IMR-90 (cell line): Measurements from ENCODE around the gene ATM. TPM values are rescaled to one million over a fixed set of nuclear protein-coding genes. Genes with fewer than 3 reads are reported as not detected.
"Not testable (repeated sequence)": the region's sequence is repeated elsewhere in the genome, so short reads cannot be mapped to it uniquely, and the experiment has no call there.

ENCODE experiments used
- ATAC-seq: fragments of 200-7000 bp; cut with Tn5 transposase; 2 replicates; pipeline ENCODE4 v1.9.1; 2020; ENCODE audit warnings: low read depth, mild to moderate bottlenecking, moderate library complexity
- BruUV-seq: library from RNA; stranded (reverse); fragments of 400-500 nt; replicated peaks from 2 replicates; lab custom pipeline; 2021; lab: Mats Ljungman, UMichigan
- CTCF ChIA-PET: fragments of 300-600 bp; formaldehyde crosslinking; extraction: SDS; loops from one replicate; lab custom pipeline; 2021; ENCODE audit warnings: antibody characterized with exemption; lab: Yijun Ruan, JAX
- POLR2A ChIA-PET: fragments of 300-600 bp; sonication (Branson Sonifier 250); formaldehyde crosslinking; loops from one replicate; lab custom pipeline; 2022; ENCODE audit warnings: antibody characterized with exemption; ENCODE audit not compliant: unreplicated experiment; lab: Charles Lee
- DNase-seq: peaks from one replicate; pipeline ENCODE4 v3.0.0; 2013
- H2AFZ ChIP-seq: replicated peaks from 2 replicates; pipeline ENCODE3; 2013; ENCODE audit warnings: low read length, mild to moderate bottlenecking; ENCODE audit not compliant: poor library complexity
- H2AK5ac ChIP-seq: 2 replicates; pipeline ENCODE4 v1.6.1; 2013; ENCODE audit warnings: low read depth, low read length, inconsistent platforms
- H2AK9ac ChIP-seq: replicated peaks from 2 replicates; pipeline ENCODE3; 2013; ENCODE audit warnings: mild to moderate bottlenecking, low read depth, low read length, moderate library complexity; ENCODE audit not compliant: poor library complexity
- H2BK120ac ChIP-seq: 2 replicates; pipeline ENCODE4 v1.6.1; 2013; ENCODE audit warnings: low read depth, low read length, inconsistent platforms
- H2BK15ac ChIP-seq: 3 replicates; pipeline ENCODE4 v1.6.1; 2013; ENCODE audit warnings: low read depth, low read length, inconsistent platforms
- H2BK20ac ChIP-seq: 2 replicates; pipeline ENCODE4 v1.6.1; 2013; ENCODE audit warnings: low read depth, mild to moderate bottlenecking, inconsistent platforms, low read length, moderate library complexity
- H2BK5ac ChIP-seq: 2 replicates; pipeline ENCODE4 v1.6.1; 2013; ENCODE audit warnings: mild to moderate bottlenecking, low read depth, low read length, inconsistent platforms; ENCODE audit not compliant: poor library complexity, severe bottlenecking
- H3K14ac ChIP-seq: replicated peaks from 2 replicates; pipeline ENCODE4 v1.6.1; 2013; ENCODE audit warnings: low read depth, low read length, inconsistent platforms
- H3K18ac ChIP-seq: 2 replicates; pipeline ENCODE4 v1.6.1; 2013; ENCODE audit warnings: low read depth, low read length, control low read depth
- H3K23ac ChIP-seq: 2 replicates; pipeline ENCODE4 v1.6.1; 2013; ENCODE audit warnings: low read depth, low read length, inconsistent platforms
- H3K27ac ChIP-seq: 2 replicates; pipeline ENCODE4 v1.5.1; 2013; ENCODE audit warnings: mild to moderate bottlenecking, control low read depth, low read length; ENCODE audit not compliant: insufficient read depth
- H3K27me3 ChIP-seq: 2 replicates; pipeline ENCODE4 v1.6.1; 2013; ENCODE audit warnings: low read length; ENCODE audit not compliant: control insufficient read depth, insufficient read depth
- H3K36me3 ChIP-seq: 2 replicates; pipeline ENCODE4 v1.6.1; 2013; ENCODE audit warnings: low read length, mixed read lengths; ENCODE audit not compliant: control insufficient read depth, insufficient read depth
- H3K4ac ChIP-seq: 2 replicates; pipeline ENCODE4 v1.6.1; 2013; ENCODE audit warnings: low read depth, low read length, inconsistent platforms
- H3K4me1 ChIP-seq: 2 replicates; pipeline ENCODE4 v1.6.1; 2013; ENCODE audit warnings: low read length, mixed read lengths; ENCODE audit not compliant: control insufficient read depth, insufficient read depth
- H3K4me2 ChIP-seq: 2 replicates; pipeline ENCODE4 v1.6.1; 2013; ENCODE audit warnings: low read depth, mild to moderate bottlenecking, control low read depth, low read length, moderate library complexity
- H3K4me3 ChIP-seq: 2 replicates; pipeline ENCODE4 v1.5.1; 2013; ENCODE audit warnings: low read depth, mild to moderate bottlenecking, control low read depth, low read length, moderate library complexity; ENCODE audit not compliant: insufficient read depth
- H3K56ac ChIP-seq: 2 replicates; pipeline ENCODE4 v1.6.1; 2013; ENCODE audit warnings: low read length, inconsistent platforms; ENCODE audit not compliant: insufficient read depth; ENCODE audit errors: extremely low read depth
- H3K79me1 ChIP-seq, 2 experiments: 2 replicates each; pipeline ENCODE4 v1.6.1; 2013; ENCODE audit warnings: low read length in 2 of 2, inconsistent platforms in 1 of 2, low read depth in 1 of 2
- H3K9ac ChIP-seq: 2 replicates; pipeline ENCODE4 v1.6.1; 2013; ENCODE audit warnings: low read depth, low read length, control low read depth
- H3K9me1 ChIP-seq: 2 replicates; pipeline ENCODE4 v1.6.1; 2013; ENCODE audit warnings: low read length, inconsistent platforms; ENCODE audit not compliant: insufficient read depth
- H3K9me3 ChIP-seq: 2 replicates; pipeline ENCODE4 v1.6.1; 2013; ENCODE audit warnings: low read length; ENCODE audit not compliant: control insufficient read depth, insufficient read depth
- H4K20me1 ChIP-seq: 2 replicates; pipeline ENCODE4 v1.6.1; 2013; ENCODE audit warnings: low read length, inconsistent platforms; ENCODE audit not compliant: insufficient read depth
- H4K5ac ChIP-seq: 2 replicates; pipeline ENCODE4 v1.6.1; 2013; ENCODE audit warnings: mild to moderate bottlenecking, low read depth, low read length, control low read depth
- H4K8ac ChIP-seq, 2 experiments: 2 replicates each; pipeline ENCODE4 v1.6.1; 2013; ENCODE audit warnings: low read depth in 2 of 2, low read length in 2 of 2, control low read depth in 1 of 2, inconsistent platforms in 1 of 2
- H4K91ac ChIP-seq: 2 replicates; pipeline ENCODE4 v1.6.1; 2013; ENCODE audit warnings: low read depth, low read length, inconsistent platforms; ENCODE audit not compliant: insufficient read depth
- MAFK ChIP-seq: IDR thresholded peaks from 2 replicates; pipeline ENCODE4 v1.6.1; 2012; ENCODE audit warnings: low read depth, low read length, improper control_type of control experiment
- MAZ ChIP-seq: IDR thresholded peaks from 2 replicates; pipeline ENCODE4 v1.6.1; 2012; ENCODE audit warnings: low read depth, mild to moderate bottlenecking, low read length, improper control_type of control experiment, moderate library complexity, borderline replicate concordance
- WGBS, 2 experiments: methylation state at CpG; one replicate each; pipeline versions ENCODE4 v1.1.5 to v1.1.7; 2013; ENCODE audit warnings: missing lambda C conversion rate in 2 of 2; ENCODE audit not compliant: insufficient read length in 1 of 2; ENCODE audit errors: extremely low coverage in 2 of 2; 5-methylcytosine and 5-hydroxymethylcytosine counted together
- dilution Hi-C: fragments of 300-500 bp; cut with HindIII; formaldehyde crosslinking; loops from one replicate; pipeline ENCODE4 v1.14.3; 2018; ENCODE audit warnings: low sequenced_read_pairs; ENCODE audit not compliant: unreplicated experiment
- in situ Hi-C: fragments of 300-500 bp; cut with MboI; formaldehyde crosslinking; loops from 3 replicates; pipeline ENCODE4 v1.14.3; 2019; ENCODE audit warnings: low sequenced_read_pairs, inconsistent platforms, mixed read lengths
- intact Hi-C: fragments of 100-400 bp; cut with micrococcal nuclease; formaldehyde crosslinking; loops from 2 replicates; pipeline ENCODE4 v1.10.0; 2022
- polyA plus RNA-seq, 3 experiments: library from polyadenylated mRNA; depleted of rRNA; stranded (reverse); fragments of >200 nt; gene quantifications; 2 replicates each; pipeline ENCODE4 v1.2.3, GENCODE V29; 2012; ENCODE audit warnings: low replicate concordance in 1 of 3
- total RNA-seq: library from RNA; depleted of rRNA; stranded (reverse); fragments of >200 nt; gene quantifications from 2 replicates; pipeline ENCODE4 v1.2.3, GENCODE V29; 2012

ATM gene
- total and polyA plus RNA-seq, 2 of the 4 experiments (the other 2 are of a cell fraction): 18.1 to 30.6 TPM

DNA sequence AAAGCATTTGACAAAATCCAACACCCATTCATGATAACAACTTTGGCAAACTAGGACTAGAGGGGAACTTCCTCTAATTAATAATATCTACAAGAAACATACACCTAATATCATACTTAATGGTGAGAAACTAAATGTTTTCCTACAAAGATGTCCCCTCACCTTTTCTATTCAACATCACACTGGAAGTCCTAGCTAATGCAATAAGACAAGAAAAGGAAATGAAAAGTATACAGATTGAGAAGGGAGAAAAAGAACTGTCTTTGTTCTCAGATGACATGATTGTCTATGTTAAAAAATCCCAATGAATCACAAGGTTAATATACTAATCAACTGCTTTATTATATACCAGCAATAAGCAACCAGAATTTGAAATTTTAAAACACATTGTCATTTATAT lies 192.1 kb downstream of the ATM start:
- POLR2A ChIA-PET: no interaction called here
- CTCF ChIA-PET: no interaction called here
- no TSS peak for BruUV-seq
- no peak overlapping the region for H2AK5ac ChIP-seq
- no peak for ATAC-seq
- H3K4me2 ChIP-seq: no peak overlapping the region
- H2AK9ac ChIP-seq: no peak overlapping the region
- no peaks in the 10 kb centered on the region for H3K9me1 ChIP-seq
- no peak overlapping the region for H3K27ac ChIP-seq
- no peak overlapping the region for H2AFZ ChIP-seq
- no peak for DNase-seq
- no peak overlapping the region for H3K9ac ChIP-seq
- H4K20me1 ChIP-seq: no peaks in the 10 kb centered on the region
- no peak overlapping the region for H3K23ac ChIP-seq
- H4K5ac ChIP-seq: no peak overlapping the region
- H2BK120ac ChIP-seq: no peak overlapping the region
- no peak overlapping the region for H4K8ac ChIP-seq
- dilution Hi-C loops (no loop called here), intact Hi-C loops (no loop called here), in situ Hi-C loops (no loop called here)
- no peak overlapping the region for H3K4ac ChIP-seq
- no peaks in the 10 kb centered on the region for H3K9me3 ChIP-seq
- no peak overlapping the region for H3K14ac ChIP-seq
- H2BK20ac ChIP-seq: no peak overlapping the region
- H3K36me3 ChIP-seq: no peaks in the 10 kb centered on the region
- H3K18ac ChIP-seq: no peak overlapping the region
- no peaks in the 10 kb centered on the region for H3K79me1 ChIP-seq
- H3K27me3 ChIP-seq: no peaks in the 10 kb centered on the region
- H3K56ac ChIP-seq: no peak overlapping the region
- H3K4me3 ChIP-seq: no peak overlapping the region
- H2BK15ac ChIP-seq: no peak overlapping the region
- no peak for TF ChIP-seq MAZ
- TF ChIP-seq MAFK: no peak
- H3K4me1 ChIP-seq: no peaks in the 10 kb centered on the region
- H2BK5ac ChIP-seq: no peak overlapping the region
- no peak overlapping the region for H4K91ac ChIP-seq

- ATAC-seq: not testable (repeated sequence)
Observed at GRCh38 chr11:108417551-108417950, 194.7 kb downstream of the ATM start.

More at GRCh38 chr11:108417551-108417950, 194.7 kb downstream of the ATM start:
- H2BK5ac ChIP-seq, H3K9ac ChIP-seq, dilution Hi-C loops, H2AK9ac ChIP-seq, H2BK15ac ChIP-seq, H3K56ac ChIP-seq, H3K23ac ChIP-seq, in situ Hi-C loops, intact Hi-C loops, H2BK120ac ChIP-seq, H3K4me1 ChIP-seq, H3K4me2 ChIP-seq, BruUV-seq, H3K79me1 ChIP-seq, H3K27me3 ChIP-seq, H3K27ac ChIP-seq, H3K4ac ChIP-seq, H4K91ac ChIP-seq, H2AFZ ChIP-seq, H3K14ac ChIP-seq, DNase-seq, H4K8ac ChIP-seq, H2AK5ac ChIP-seq, H2BK20ac ChIP-seq, H3K18ac ChIP-seq, H3K4me3 ChIP-seq, H3K36me3 ChIP-seq, H4K5ac ChIP-seq, H3K9me3 ChIP-seq, POLR2A ChIA-PET, H4K20me1 ChIP-seq, H3K9me1 ChIP-seq: not testable (repeated sequence)
- WGBS, 2 experiments: 100% methylated on average over 1 of the region's 2 CpGs; no CpG with 5 or more reads in 1 of the 2 experiments
- CTCF ChIA-PET: interaction anchor here (0.6 kb wide), 1 partner anchor 127 kb away, joined by 4 read pairs; no protein-coding TSS in a partner anchor
